ENCODE data around the gene MBNL2. TPM values are rescaled to one million over a fixed set of nuclear protein-coding genes. Genes with fewer than 3 reads are reported as not detected.

MBNL2 gene
- total and polyA plus RNA-seq, 10 of the 15 experiments (the other 5 are each of a cell fraction or from before 2014, with no cell fraction given): 1.6 to 9.7 (median 6.7) TPM

GRCh38 chr13:97238432-97238831 lies 16.3 kb downstream of the MBNL2 start (continued):
- TF ChIP-seq ZBTB11 (CRISPR knock-in tag; IDR thresholded peaks at IDR 0.05): no peak

- SMC1A ChIA-PET (ENCODE audit: uncharacterized antibody, unreplicated experiment): interaction anchor here (1.0 to 1.5 kb wide), 3 partner anchors 9 to 16 kb away, joined by 3 to 4 read pairs (median 3); no protein-coding TSS in a partner anchor
- H3K27ac ChIP-seq (ENCODE audit: control insufficient read depth, insufficient read depth): no peak overlapping the region
- H3K9me3 ChIP-seq (replicated peaks; ENCODE audit: control insufficient read depth, insufficient read depth, low read length): no peaks in the 10 kb centered on the region
- no peak overlapping the region for H3K4me2 ChIP-seq (ENCODE audit: control insufficient read depth, insufficient read depth)
- intact Hi-C loops (cut with micrococcal nuclease; ENCODE audit: unreplicated experiment): no loop called here
- H3K36me3 ChIP-seq (ENCODE audit: control insufficient read depth in 2 of 2, insufficient read depth in 2 of 2, low read length in 1 of 2): no peaks in the 10 kb centered on the region; a peak in 1 of 4 replicates
- peaks cover 6% of the 10 kb centered on the region; the same call in 1 of the 2 replicates for H4K20me1 ChIP-seq (ENCODE audit: control insufficient read depth, insufficient read depth)
- no peak for FAIRE-seq
- POLR2A ChIA-PET: no interaction called here
- no peaks in the 10 kb centered on the region for H3K27me3 ChIP-seq (replicated peaks in 1 of 2; ENCODE audit: control insufficient read depth in 2 of 2, insufficient read depth in 2 of 2, low read length in 1 of 2)
- no peak for DNase-seq (ENCODE audit: low read depth, low spot score)
- no peak overlapping the region for H3K4me3 ChIP-seq
- no TSS peak for BruUV-seq (replicated peaks)
- no peaks in the 10 kb centered on the region; the same call in 1 of the 2 replicates for H3K4me1 ChIP-seq (ENCODE audit: control insufficient read depth, insufficient read depth, low read length)
- in situ Hi-C loops (cut with MboI): no loop called here
- no peak for ATAC-seq
- H3K9ac ChIP-seq (ENCODE audit: control insufficient read depth, insufficient read depth, low read length): no peak overlapping the region
- WGBS (ENCODE audit: insufficient coverage, insufficient replicate concordance, low lambda C conversion rate, missing lambda C conversion rate): 97% methylated on average over 4 of the region's 4 CpGs
- CTCF ChIA-PET: interaction anchor here (1.8 kb wide), 1 partner anchor 13 kb away, joined by 4 read pairs; no protein-coding TSS in a partner anchor
- RAD21 ChIA-PET (ENCODE audit: unreplicated experiment): interaction anchor here (0.9 kb wide), 1 partner anchor 120 kb away, joined by 3 read pairs; no protein-coding TSS in a partner anchor
- TF ChIP-seq MAX (IDR thresholded peaks at IDR 0.05; ENCODE audit: low read depth, low read length) (no peak), MLLT1 (IDR thresholded peaks at IDR 0.05) (no peak), ATF7 (IDR thresholded peaks at IDR 0.05; ENCODE audit: low read depth) (no peak), PAX5 (IDR thresholded peaks at IDR 0.05; ENCODE audit: borderline replicate concordance, low read depth, low read length) (no peak), TCF3 (IDR thresholded peaks at IDR 0.05; ENCODE audit: borderline replicate concordance, insufficient read depth, low read depth, low read length) (no peak), EGR1 (IDR thresholded peaks at IDR 0.05; ENCODE audit: borderline replicate concordance in 1 of 2, low read depth in 2 of 2, low read length in 2 of 2) (no peak), LARP7 (IDR thresholded peaks at IDR 0.05) (no peak), STAT1 (conservative IDR thresholded peaks at IDR 0.05) (no peak), GABPA (IDR thresholded peaks at IDR 0.05; ENCODE audit: low read depth) (no peak), BACH1 (IDR thresholded peaks at IDR 0.05; ENCODE audit: borderline replicate concordance) (no peak), ZNF592 (IDR thresholded peaks at IDR 0.05) (no peak)
- no peak overlapping the region for H2AFZ ChIP-seq (ENCODE audit: control insufficient read depth, low read depth, low read length)
- no peaks in the 10 kb centered on the region for H3K79me2 ChIP-seq (ENCODE audit: control insufficient read depth, insufficient read depth, low read length)
Measured at GRCh38 chr13:97238883-97239282, 16.8 kb downstream of the MBNL2 start.

Measured in GM12878 (cell line).